Measurements from ENCODE around the gene ZC3H15.

DNA sequence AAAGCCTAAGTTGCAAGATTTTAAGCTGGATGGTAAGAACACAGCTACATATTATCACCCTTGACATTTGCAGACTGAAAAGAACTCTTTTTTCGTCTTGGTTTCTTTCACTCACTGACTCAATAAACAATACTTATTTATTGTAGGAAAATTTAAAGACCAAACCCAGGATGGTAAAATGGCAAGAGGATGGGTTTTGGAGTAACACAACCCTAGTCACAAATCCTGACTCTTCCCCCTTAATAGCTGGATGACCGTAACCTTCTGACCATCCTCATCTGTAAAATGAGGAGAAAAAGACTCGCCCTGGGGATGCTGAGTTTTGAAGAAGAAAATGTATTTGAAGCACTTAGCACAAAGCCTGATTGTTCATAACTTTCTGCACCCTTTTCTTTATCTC, 48.3 kb downstream of the ZC3H15 start:
- TF ChIP-seq NFATC4 (CRISPR knock-in tag; IDR thresholded peaks at IDR 0.05) (no peak), GABPB1 (CRISPR knock-in tag; IDR thresholded peaks at IDR 0.05) (no peak)
- TF ChIP-seq, protein P1, sequence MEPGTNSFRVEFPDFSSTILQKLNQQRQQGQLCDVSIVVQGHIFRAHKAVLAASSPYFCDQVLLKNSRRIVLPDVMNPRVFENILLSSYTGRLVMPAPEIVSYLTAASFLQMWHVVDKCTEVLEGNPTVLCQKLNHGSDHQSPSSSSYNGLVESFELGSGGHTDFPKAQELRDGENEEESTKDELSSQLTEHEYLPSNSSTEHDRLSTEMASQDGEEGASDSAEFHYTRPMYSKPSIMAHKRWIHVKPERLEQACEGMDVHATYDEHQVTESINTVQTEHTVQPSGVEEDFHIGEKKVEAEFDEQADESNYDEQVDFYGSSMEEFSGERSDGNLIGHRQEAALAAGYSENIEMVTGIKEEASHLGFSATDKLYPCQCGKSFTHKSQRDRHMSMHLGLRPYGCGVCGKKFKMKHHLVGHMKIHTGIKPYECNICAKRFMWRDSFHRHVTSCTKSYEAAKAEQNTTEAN (CRISPR knock-in tag; IDR thresholded peaks at IDR 0.05) = no peak
- TF ChIP-seq, protein P2, sequence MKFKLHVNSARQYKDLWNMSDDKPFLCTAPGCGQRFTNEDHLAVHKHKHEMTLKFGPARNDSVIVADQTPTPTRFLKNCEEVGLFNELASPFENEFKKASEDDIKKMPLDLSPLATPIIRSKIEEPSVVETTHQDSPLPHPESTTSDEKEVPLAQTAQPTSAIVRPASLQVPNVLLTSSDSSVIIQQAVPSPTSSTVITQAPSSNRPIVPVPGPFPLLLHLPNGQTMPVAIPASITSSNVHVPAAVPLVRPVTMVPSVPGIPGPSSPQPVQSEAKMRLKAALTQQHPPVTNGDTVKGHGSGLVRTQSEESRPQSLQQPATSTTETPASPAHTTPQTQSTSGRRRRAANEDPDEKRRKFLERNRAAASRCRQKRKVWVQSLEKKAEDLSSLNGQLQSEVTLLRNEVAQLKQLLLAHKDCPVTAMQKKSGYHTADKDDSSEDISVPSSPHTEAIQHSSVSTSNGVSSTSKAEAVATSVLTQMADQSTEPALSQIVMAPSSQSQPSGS (CRISPR knock-in tag; IDR thresholded peaks at IDR 0.05; ENCODE audit: borderline replicate concordance, low read depth) = no peak
- TF ChIP-seq, protein P3, sequence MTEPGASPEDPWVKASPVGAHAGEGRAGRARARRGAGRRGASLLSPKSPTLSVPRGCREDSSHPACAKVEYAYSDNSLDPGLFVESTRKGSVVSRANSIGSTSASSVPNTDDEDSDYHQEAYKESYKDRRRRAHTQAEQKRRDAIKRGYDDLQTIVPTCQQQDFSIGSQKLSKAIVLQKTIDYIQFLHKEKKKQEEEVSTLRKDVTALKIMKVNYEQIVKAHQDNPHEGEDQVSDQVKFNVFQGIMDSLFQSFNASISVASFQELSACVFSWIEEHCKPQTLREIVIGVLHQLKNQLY (CRISPR knock-in tag; IDR thresholded peaks at IDR 0.05) = no peak
